CD4-positive, alpha-beta T cell treated with Interleukin-6 at 100 ng/mL for 8 hours (primary cell): Measurements from ENCODE around the gene HSCB.
"Not testable (repeated sequence)": the region's sequence is repeated elsewhere in the genome, so short reads cannot be mapped to it uniquely, and the experiment has no call there.

Experiments used
- DNase-seq: peaks from one replicate; pipeline ENCODE4 v3.0.0-alpha.2; 2020; ENCODE audit warnings: mixed read lengths, low spot score

The HSCB gene

DNA sequence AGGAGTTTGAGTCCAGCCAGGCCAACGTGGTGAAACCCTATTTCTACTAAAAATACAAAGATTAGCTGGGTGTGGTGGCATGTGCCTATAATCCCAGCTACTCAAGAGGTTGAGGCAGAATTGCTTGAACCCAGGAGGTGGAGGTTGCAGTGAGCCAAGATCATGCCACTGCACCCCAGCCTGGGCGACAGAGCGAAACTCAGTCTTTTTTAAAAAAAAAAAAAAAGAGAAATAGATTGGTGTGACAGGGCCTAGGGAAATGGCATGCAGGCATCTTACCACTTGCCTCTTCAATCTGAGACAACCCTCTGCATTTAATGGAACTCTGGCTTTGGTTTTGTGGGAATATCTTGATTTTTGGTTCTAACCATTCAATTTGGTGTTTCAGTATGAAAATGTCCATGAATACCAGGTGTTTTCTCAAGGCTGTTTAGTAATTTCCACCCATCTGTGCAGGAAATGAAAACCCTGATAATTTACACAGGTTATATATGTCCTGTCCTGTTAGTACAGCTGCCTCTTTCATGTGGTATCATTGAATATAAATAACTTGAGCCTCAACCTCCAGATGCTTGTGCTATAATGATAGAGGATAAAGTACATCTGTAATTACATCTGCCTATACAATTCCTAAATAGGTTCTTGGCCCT is 50.1 kb downstream of the HSCB start:
- DNase-seq, result no peak

DNA sequence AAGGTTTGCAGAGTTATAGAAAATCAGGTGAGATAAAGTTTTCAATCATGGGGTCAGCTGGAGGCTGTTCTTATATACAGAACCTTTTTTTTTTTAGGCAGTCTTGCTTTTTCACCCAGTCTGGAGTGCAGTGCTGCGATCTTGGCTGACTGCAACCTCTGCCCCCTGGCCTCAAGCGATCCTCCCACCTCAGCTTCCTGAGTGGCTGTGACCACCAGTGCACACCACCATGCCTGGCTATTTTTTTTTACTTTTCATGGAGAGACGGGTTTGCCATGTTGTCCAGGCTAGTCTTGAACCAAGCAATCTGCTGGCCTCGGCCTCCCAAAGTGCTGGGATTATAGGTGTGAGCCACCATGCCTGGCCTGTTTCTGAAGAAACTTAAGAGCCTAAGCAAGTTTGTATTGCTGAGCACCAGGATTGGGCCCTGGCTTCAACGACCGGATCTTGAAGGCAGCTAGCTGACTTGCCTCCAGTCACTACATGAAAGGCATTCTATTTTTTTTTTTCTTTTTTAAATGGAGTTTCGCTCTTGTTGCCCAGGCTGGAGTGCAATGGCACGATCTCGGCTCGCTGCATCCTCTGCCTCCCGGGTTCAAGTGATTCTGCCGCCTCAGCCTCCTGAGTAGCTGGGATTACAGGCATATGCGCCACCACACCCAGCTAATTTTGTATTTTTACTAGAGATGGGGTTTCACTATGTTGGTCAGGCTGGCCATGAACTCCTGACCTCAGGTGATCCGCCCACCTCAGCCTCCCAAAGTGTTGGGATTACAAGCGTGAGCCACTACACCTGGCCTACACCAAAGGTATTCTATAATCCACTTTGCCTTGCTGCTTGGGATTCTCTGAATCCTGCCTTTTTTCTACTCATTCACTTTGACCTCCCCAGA is 50.9 kb downstream of the HSCB start:
- DNase-seq, result no peak

DNA sequence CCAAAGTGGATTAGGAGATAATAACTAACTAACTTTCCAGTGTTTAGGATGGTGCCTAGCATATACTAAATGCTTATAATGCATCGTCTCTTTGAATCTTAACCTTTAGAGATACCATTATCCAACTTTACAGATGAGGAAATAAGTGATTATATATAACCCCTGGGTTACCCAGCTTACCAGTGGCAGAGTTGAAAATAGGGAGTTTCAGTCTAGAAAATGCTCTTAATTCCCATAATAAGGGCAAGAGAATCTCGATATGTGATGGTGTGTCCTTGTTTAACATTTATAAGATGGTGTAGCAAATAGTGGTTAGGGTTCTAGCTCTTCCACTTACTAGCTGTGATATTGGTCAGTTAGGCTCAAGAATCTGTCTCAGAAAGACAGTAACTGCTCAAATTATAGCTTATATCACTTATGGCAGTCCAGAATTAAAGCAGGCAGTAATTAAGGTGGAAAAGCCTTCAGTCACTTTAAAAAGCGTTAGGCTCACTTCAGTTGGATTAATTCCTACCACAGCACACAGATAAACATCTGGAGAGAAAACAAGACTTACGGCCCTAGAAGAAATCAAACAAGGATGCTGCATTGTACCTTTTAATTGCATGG is 52.2 kb downstream of the HSCB start:
- no peak for DNase-seq

GRCh38 chr22:28795071-28795693 is 53.3 kb downstream of the HSCB start:
- no peak for DNase-seq

DNA sequence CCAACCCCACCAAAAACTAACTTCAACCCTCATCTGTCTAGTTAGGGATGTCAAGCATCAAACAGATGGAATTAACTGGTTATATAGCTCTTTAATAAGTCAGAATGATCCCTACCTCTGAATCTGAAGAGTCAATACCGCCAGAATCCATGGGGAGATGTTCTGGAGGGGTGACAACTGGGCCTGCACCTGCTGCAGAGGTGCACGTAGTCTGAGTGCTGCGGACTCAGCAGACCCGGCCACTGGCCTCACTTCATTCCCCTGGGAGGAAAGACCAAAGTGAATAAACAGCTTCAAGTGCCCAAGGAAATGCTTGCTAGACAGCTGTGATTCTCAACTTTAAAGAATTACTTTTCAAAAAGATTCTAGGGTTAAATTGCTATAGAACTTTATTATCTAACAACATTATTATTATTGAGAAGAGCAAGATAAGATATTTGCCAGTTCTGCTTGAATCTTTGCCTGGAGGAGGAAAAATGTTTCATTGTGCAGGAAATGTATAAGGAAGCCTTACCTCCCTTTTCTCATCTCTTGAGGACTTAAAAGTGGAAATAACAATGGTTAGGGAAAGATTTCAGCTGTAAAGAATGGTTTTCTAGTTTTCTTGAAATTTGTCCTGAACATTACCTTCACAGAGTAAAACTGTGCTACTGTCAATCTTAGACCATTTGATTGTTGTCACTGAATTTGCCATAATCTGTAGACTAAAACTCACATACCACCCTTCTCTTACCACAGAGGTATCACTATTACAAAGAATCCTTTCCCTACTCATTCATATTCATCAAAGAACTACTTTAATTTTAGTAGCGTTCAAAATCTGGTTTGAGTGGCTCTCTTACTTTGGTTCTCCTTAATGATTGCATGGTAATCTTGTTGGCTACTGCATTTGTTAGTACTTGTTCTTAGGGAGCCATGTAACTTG is 54.4 kb downstream of the HSCB start:
- no peak for DNase-seq

- DNase-seq, result no peak
These were observed 57.2 kb downstream of the HSCB start for GRCh38 chr22:28798810-28799605.

GRCh38 chr22:28799606-28800307 is 57.9 kb downstream of the HSCB start:
- no peak for DNase-seq

- peak; percentile 83 for DNase-seq
These were observed 58.6 kb downstream of the HSCB start, which contains the start of gene XBP1 for GRCh38 chr22:28800308-28801041. XBP1 (minus strand) TSS chr22:28800569.

DNA sequence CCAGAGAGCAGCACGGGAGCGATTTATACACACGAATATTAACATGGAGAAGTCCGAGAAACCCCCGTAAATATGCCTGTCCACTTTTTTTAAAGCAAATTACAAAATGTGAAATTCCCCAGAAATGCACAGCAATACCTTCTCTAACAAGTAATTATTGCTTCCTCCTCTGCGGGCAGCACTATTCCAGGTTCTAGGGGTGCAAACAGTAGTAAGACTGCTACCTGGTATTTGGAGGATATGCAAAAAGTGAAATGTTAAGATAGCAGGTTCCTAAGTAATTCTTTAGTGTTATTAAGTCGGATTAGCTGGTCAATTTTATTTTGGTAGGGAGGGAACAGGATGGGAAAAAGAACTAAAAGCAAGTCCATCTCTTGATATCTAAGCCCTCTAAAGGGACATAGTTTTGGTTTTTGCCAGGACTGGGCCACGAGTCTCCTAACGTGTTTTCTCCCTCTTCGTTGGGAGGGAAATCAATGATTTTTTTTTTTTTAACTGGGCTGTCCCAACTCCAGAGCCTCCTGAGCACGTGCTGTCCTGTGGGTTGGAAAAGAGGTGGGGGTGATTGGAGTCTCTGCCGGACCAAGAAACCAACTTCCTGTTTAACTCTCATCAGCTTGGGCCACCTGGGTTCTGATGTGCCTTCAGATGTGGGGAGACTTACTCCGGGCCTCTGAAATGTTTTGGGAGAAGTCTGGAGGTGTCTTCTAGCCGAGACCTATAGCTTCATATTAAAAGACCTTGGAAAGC is 60.2 kb downstream of the HSCB start:
- DNase-seq, result no peak

DNA sequence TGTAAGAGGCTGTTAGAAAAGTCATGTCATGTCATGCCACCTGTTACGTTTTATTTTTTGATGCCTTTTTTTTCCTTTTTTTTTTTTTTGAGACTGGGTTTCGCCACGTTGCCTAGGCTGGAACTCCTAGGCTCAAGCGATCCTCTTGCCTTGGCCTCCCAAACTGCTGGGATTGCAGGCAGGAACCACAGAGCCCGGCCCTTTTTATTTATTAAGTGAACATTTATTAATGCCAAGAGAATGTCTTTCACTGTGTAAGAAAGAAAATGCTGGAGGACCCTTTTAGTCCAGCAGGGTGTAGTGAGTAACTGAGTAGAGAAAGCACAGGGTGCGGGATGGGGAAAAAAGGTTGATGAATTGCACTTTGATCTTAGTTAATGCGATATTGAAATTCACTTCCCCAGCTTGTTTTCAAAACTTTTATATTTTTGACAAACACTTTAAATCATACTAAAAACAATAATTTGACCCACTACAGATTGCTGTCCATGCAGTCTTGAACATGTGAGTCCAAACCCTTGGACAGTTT is 60.8 kb downstream of the HSCB start:
- DNase-seq, result no peak

GRCh38 chr22:28805426-28805825 is 63.6 kb downstream of the HSCB start:
- DNase-seq, result not testable (repeated sequence)
